Right kidney (tissue), 1 donor: Measurements from ENCODE around the gene PIP4K2B.
A peak's percentile ranks its signal among the peaks of the same experiment; 100 is the strongest.

Experiments used
- DNase-seq: peaks from one replicate; pipeline ENCODE4 v3.0.0-alpha.2; 2016

The PIP4K2B gene

DNA sequence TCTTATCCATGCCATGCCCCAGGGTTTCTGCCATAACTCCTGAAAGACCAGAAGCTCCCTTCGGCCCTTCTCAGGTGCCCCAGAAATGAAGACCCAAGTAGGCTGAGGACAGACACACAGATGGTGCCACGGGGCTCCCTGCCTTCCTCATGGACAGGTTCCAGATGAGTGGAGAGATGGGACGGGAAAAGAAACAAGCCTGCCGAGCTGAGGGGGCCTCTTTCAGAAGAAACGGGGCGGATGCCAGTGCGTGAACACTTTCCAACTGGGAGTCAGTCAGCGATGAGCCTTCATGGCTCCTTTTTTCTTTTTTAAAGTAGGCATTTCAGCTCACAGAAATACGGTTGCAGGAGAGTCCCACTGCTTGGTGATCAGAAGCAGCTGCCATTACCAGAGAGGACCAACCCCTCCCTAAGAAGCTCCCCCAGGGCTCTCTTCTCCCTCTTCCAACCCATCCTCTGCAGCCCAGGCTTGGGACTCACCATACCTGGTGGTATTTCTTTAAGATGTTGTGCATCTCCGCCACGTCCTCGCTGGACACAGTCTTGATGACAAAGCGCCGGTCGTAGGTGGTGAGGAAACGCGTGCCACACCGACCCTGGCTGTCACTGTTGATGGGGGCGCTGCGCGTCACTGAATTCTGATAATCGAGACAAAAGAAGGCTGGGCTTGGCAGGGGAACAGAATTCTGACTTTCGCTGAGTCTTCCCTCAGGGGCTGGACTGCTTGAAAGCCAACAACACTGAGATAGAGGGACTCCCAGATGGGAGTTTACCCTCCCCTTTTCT, 19.2 kb downstream of the PIP4K2B start:
- no peak for DNase-seq

DNA sequence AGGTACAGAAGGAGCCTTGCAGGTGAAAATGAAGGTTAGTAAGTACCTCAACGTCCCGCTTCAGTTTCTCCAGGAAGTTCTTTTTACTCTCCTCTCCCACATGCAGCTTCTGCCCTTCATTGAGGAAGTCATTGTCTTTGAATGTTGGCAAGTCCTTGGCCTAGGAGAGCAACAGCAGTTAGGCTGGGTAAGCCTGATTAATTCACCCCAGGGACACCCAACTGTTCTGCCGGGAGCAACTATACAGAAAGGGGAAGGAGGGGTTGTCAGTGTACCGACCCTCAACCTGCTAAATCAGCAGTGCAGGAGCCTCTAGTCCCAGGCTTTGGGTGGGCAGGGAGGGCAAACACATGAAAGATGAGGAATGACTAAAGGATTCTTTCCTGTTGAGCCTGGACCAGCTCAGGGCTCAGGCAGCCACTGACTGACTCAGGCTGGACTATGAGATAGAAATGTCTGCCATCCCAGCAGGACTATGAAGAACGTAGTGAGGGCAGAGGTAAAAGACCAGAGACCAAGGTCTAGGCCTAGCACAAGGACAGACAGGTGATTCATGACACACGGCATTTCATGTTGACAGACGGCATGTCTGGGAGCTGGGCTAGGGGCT, 21.6 kb downstream of the PIP4K2B start:
- DNase-seq: no peak

DNA sequence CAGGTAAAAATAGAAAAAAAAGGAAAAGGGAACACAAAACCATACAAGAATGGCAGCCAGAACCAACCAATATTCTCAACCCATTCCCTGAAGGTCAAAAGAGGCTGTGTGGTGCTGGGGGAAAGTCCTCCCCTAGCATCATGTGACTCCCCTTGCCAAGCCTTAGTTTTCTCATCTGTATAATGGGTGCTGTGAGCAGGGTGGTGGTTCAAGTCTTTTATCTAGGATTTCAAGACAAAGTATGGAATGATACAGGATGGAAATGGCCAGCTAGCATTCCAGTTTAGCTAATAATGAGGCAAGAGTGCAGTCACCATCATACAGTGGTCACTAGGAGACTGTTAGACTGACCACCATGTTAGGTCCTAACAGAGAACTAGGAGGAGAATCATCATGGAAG, 26.1 kb downstream of the PIP4K2B start:
- DNase-seq: no peak

DNA sequence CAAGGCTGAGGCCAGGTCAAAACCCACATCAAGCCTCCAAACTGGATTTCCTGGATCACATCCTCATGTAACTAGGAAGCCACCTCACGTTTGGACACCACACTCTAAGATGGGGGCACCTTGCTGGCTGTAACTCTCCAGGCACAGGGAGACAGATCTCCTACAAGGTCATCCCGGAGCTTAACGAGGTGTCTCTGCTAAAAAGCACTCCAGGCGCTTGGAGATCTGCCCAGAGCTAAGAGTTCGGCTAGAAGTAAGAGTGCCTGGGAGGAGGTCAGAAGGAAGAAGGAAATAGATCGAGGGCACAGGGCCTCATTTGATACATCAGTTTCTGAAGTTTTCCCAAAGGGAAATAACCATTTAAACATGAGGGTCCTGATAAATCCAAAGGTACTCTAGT, 30.9 kb downstream of the PIP4K2B start:
- no peak for DNase-seq

DNA sequence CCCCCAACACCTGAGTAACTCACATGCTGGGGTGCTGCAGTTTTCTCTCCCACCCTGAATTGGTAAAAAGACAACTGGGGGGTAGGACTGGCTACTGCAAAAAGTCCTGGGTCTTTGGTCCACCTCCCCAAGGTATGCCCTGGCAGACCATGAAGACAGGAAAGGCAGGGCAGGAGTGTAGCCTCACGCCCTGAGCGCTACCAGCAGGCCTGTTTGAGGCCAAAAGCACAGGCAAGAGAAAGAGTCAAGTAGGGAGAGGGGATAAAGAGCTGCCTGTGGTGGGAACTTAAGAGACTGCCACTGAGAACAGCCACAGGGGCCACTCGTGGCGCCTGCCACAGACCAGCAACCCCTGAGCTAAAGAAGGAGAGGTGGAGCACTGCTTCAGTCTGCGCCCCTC, 33.0 kb downstream of the PIP4K2B start:
- no peak for DNase-seq

DNA sequence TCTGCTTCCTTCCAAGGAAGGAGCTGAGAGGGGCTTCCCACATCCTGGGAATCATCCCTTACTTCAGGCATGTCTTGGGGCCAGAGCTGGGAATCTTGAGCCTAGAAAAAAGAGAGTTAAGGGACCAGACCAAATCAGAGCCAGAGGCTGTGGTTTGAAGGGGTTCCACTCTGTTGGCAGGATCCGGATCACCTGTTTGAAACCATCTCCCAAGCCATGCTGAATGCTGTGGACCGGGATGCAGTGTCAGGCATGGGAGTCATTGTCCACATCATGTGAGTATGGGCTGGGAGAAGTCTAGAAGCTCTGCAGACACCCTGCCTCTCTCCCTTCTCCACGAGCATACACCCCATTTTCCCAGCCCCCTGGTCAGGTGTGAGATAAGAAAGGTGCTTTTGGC, 37.1 kb downstream of the PIP4K2B start:
- DNase-seq: no peak

DNA sequence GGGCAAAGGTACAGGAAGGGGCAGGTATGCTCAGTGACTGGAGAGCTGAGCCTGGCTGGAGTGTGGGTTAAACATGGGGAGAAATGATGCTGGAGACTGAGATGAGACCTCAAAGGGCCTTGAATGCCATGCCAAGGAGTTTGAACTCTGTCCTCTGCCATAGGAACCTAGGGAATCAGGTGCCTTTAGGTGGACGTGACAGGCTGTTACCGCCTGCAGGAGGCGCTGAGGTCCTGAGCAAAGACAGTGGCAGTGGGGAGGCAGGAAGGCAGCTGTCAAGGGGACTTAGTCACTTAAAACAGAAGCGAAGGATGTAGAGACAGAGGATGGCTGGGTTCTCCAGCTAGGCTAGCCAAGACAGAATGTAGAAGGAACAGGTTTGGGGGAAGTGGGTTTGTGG, 37.7 kb downstream of the PIP4K2B start:
- DNase-seq: no peak

DNA sequence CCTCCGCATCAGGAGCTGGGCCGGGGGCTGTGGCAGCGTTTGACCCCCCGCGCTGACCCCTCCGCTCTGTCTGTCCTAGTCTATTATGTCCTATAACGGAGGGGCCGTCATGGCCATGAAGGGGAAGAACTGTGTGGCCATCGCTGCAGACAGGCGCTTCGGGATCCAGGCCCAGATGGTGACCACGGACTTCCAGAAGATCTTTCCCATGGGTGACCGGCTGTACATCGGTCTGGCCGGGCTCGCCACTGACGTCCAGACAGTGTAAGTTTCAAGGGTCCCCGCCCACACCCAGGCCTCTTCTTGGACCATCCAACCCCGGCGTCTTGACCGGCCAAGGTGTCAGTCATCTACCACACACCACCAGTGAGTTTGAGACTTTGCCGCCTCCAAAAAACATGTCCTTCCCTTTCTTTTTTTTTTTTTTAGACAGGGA, 46.3 kb downstream of the PIP4K2B start:
- DNase-seq: no peak

DNA sequence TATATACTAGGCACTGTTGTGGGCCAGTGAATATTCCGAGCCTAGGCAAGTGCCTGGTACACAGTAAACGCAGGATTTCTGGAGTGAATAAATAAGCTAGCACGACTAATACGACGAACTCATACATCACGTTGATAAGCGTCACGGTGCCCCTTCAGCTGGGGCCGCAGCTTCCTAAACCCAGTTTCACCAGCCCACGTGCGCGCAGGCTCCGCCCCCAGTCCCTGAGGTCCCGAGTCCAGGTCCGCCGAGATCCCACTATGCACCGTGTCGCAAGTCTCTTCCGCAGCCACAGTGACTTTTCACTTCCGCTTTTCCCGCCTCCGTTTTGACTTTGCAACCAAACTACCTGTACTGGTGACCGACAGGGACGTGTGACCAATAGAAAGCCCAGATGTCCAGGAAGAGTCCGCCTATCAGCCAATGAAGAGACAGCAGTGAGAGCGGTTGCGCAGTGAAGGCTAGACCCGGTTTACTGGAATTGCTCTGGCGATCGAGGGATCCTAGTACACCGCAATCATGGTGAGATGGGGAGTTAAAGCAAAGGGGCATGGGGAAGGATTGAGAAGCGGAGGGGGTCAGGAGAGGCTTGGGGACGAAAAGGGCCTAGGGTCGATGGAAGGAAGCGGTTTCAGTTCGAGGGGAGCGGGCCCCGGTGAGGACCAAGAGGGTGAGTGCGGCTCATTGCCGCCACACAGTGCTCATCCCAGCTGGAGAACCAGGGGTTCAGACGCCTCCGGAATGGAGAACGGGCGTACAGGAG, 46.9 kb downstream of the PIP4K2B start, which contains the start of gene PSMB3:
PSMB3 (plus strand) TSS at position 434 of the 763 bp plus-strand sequence; CDS start at position 520, 86 bp downstream.
- DNase-seq: no peak

DNA sequence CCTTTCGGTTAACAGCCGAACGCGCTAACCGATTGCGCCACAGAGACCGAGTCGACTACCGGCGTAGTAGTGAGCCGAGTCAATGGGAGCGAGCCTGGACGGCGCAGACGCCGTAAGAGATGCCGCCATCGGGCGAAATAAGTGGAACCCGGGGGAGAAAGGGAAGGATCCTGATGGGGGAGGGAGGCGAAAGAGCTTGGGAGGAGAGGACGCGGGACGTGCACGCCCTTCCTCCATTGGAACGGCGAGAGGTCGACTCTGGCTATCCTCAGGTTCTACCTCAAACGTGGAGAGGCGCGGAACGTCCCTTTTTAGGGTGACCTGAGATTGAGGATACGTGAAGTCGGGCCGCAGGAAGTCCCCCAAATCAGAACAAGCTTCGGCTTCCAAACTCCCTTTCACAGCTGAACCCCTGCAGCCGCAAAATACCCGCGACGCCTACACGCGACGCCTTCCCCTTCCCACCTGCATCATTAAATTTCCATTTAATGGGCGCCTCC, 47.5 kb downstream of the PIP4K2B start:
- peak; percentile 92 for DNase-seq

DNA sequence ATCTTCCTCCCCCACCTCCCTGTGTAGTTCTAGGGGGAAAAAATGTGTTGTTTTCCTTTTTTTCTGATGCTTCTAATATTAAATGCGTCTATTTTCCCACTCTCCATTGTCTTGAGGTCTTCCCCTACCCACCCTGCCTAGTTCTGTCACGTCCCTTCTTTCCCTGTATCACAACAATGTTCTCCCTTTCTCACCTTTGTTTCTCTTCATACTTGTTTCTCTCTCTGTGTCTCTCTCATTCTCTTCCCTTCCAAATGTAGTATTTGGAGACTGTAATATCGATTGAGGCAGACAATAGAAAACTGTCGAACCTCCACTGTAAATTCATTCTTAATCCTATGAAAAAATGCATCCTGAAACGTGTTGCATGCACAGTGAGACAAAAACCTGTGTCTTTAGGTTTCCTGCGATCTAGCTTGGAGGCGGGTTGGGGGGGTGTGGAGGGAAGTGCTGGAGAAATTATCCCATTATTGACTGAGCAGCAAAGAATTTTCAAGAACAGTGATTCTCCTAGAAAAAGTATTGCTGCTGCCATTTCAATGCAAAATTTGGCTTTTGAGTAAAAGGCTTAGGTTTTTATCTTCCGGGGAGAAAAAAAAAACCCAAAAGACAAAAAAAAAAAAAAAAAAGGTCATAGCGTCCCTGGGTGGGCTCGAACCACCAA, 48.1 kb downstream of the PIP4K2B start:
- peak; percentile 35 for DNase-seq

DNA sequence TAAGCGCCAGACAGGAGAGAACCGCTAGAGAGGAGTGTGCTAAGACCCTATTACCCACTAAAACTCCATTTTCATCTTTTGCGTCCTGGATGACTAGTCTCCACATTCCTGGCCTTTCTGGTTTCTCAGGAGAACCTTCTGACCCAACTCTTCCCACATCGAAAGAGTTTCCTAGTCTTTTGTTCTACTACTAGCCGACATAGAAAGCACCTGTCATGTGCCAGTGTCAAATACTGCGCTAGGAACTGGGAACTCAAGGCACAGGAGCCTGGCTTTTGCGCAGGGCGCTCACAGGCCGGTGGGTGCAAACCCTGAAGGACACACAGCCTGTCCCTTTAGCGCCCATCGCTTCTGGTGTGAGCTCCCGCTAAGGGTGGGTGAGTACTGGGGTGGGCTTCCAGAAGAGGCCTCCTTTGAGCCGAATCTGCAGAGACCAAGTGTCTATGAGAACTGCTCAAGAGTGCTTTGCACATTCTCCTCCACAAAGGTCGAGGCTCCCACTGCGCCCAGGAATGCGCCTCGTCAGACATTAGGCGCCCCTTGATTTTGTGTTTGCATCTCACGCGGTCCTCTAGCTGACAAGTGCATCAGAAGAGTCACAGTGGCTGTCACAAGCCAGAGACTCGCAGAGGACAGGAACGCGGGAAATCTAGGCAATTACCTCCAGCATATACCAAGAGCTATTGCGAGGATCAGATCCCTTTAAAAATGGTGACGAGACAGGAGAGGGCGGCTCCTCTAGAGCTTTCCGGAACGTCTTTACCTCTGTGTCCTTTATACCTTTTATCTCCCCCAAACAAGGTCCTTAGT, 48.8 kb downstream of the PIP4K2B start:
- no peak for DNase-seq

DNA sequence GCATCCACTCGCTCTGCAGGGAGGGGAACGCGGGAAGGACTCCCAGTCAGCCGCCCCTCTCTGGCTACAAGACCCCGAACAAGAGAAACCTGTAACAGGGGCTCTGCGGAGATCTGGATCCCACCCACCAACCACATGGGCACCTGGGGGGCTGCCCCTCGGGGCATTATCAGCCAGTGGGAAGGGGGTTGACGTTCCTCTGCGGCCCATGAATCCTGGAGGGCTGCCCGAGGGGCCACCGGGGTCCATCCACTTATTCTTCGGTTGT, 49.4 kb downstream of the PIP4K2B start:
- DNase-seq: no peak

DNA sequence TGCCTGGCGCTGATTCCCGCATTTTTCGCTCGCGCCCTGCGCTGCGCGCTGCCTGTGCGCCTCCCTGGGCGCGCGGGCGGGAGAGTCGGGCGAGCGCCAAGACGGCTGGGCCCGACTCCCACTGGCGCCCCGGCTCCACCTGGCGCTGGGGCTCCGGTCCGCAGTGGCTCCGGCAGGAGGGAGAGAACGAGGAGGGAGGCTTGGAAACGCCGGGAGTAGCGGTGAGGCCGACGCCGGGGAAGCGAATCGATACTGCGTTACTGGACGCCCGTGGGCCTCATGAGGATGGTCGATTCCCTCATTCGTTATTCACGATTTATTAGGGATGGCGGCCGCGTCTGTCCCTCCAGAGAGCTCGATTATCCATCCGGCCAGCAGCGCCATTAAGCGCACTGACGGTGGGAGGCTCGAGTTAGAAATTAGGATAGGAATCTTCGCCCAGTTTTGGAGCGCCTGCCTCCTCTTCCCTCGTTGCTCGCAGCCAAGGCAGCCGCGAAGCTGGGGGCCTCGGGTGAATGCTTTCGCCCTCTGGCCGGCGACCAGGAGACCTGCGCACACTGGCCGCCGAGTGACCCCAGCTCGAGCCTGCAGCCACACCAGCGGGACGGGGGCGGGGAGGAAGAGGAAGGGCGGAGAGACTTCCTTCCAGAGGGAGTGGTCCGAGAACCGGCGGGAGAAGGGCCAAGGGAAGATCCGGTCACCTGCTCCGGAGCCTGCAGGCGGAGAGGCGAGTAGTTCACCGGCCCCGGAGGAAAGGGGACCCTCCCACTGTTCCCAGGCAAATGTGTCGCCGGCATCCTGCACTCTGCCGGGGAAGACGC, 49.9 kb downstream of the PIP4K2B start:
- DNase-seq: peak; percentile 87

DNA sequence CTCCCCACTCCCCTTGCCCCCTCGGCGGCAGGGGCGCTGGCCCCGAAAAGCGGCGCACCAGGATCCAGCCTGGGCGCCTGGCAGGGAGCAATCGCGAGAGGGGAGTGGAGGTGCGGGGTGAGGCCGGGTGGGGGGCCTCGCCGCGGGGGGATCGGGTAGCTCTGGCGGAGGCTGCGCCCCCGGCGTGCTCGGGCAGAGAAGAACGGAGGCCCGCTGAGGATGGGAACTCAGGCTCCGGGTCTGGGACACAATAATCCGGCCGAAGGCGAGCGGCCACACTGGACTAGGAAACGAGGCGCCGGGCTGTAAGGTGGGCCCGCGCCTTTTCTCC, 50.5 kb downstream of the PIP4K2B start:
- DNase-seq: no peak

DNA sequence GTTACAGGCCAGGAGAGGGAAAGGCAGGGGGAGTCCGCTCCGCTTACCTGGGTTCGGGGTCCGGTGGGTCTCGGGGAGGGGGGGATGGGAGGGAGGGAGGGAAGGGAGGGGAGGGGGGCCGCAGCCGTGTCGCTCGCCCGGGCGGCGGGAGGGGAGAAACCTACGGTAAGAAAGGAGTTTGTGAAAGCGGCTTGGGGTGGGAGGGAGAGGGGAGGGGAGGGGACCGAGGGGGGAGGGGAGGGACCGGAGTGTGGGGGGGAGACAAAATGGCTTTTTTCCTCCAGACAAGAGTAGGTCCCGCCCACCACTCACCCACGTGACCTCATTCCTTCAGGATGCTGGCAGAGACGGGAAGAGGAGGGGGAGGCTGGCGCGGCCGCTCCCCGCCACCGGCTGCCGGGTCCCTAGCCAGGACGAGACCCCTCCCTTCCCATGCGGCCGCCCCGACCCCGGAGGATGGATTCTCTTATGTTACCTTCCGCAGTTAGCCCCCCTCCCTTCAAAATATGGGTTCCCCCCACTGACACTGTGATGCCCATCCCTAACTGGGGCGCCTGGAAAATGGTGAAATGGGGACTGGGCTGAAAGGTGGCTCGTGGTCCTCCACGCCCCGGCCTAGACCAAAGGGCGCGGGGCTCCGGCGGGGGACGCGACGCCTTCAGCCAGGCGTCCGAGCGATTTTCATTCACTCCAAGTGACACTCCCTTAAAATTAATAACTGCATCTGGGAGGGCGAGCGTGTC, 51.0 kb downstream of the PIP4K2B start, which contains the start of gene PCGF2:
PCGF2 (minus strand) TSS at position 188 of the 743 bp plus-strand sequence. CDS start 7,934 bp downstream, outside the sequence.
- DNase-seq: peak; percentile 81

DNA sequence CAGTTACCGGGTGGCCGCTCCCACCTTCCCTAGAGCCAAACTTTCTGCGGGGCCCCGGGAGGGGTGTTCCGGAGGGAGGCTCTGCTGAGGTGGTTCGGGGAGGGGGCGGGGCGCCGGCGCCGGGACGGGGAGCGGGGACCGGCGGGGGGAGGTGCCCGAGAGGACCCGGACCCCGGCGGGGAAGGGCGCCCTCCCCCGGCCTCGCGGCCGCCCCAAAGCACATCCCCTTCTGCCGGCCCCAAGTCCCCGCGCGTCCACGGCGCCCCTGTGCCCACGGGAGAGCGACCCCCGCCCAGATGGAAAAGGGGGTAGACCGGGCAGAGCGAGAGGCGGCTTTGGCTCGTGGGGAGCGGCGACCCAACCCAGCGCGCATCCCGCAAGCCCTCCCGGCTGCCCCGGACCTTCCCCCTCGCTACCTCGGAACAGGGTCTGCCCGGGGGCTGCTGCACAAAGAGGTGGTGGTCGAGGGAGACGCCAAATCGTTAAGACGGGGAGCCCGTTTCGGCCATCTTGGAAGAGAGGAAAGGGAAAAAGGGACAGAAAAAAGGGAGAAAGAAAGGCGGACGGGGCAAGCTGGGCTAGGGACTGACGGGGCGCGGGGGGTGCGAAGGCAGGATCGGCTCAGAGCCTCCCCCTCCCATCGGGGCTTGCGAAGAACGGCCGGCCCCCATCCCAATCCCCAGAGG, 51.8 kb downstream of the PIP4K2B start:
- peak; percentile 77 for DNase-seq

DNA sequence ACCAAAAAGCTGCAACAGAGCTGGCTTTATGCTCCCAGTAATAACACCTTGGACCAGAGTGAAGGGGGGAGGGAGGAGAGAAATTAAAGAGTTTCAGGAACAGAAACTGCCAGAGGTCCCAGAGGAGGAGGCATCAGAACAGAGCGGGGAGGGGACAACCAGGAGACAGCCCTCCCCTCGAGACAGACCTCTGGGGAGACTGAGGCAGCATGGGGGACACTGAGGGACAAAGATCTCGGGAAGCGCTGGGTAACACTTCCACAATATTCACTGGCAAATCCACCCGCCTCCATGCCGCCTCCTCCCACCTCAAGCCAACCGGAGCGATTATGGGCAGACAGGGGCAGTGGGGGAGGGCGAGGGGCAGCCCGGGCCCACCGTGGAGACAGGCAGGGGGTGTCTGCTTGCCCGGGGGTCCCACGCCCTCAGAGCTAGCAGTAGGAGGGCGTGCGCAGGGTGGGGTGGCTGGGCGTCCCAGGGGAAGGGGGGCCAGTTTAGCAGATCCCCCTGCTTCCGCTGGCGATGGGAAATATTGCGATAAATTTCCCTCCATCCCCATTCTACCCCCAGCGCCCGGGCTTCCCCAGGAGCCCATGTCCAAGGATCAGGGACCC, 52.4 kb downstream of the PIP4K2B start:
- DNase-seq: no peak
